Tibial nerve (tissue), 4 donors: ENCODE results near the gene CYP1A2. TPM values are rescaled to one million over a fixed set of nuclear protein-coding genes. Genes with fewer than 3 reads are reported as not detected.

Source experiments
- DNase-seq, 2 donors: peaks; one replicate each; pipeline ENCODE4 v3.0.0-alpha.2; 2019; ENCODE audit warnings: low spot score in 2 of 2
- H3K27ac ChIP-seq, 4 donors: fragments of 200-600 bp; sonication (generic) in 3 of 4; one replicate each; pipeline ENCODE4 v1.5.1; 2017 to 2019; ENCODE audit warnings: mild to moderate bottlenecking in 1 of 4
- H3K27me3 ChIP-seq, 2 donors: fragments of 200-600 bp; sonication (generic) in 1 of 2; one replicate each; pipeline versions ENCODE4 v1.5.1 to v1.6.0; 2017 to 2019
- H3K36me3 ChIP-seq, 3 donors: fragments of 200-600 bp; sonication (generic); one replicate each; pipeline ENCODE4 v1.5.1; 2018 to 2019
- H3K4me1 ChIP-seq, 4 donors: fragments of 200-600 bp; sonication (generic) in 3 of 4; one replicate each; pipeline ENCODE4 v1.5.1; 2017 to 2019
- H3K4me3 ChIP-seq, 4 donors: fragments of 200-600 bp; sonication (generic) in 3 of 4; one replicate each; pipeline ENCODE4 v1.5.1; 2017 to 2019; ENCODE audit warnings: mild to moderate bottlenecking in 1 of 4, moderate library complexity in 1 of 4
- H3K9me3 ChIP-seq, 4 donors: fragments of 200-600 bp; sonication (generic) in 3 of 4; one replicate each; pipeline ENCODE4 v1.5.1; 2017 to 2019
- EP300 ChIP-seq, 2 donors: sonication (generic); formaldehyde crosslinking; IDR thresholded peaks; one replicate each; pipeline ENCODE4 v1.6.1; 2017; ENCODE audit warnings: antibody characterized with exemption in 2 of 2, mild to moderate bottlenecking in 1 of 2
- POLR2A ChIP-seq, 2 donors: fragments of 450-650 bp; IDR thresholded peaks; one replicate each; pipeline ENCODE4 v1.6.1; 2017; ENCODE audit warnings: antibody characterized with exemption in 2 of 2, mild to moderate bottlenecking in 2 of 2, moderate library complexity in 2 of 2
- WGBS, 2 donors: methylation state at CpG; one replicate each; pipeline ENCODE4 v1.1.5; 2018; 5-methylcytosine and 5-hydroxymethylcytosine counted together
- total RNA-seq, 4 donors: library from RNA; depleted of rRNA; stranded (reverse); fragments of >200 nt; gene quantifications; one replicate each; pipeline ENCODE4 v1.1.0, GENCODE V29; 2016
- TF ChIP-seq, protein P1 (sequence below), 5 experiments: fragments of 200-600 bp in 3 of 5; fragments of 450-650 bp in 2 of 5; sonication (generic) in 3 of 5; IDR thresholded peaks; one replicate each; pipeline ENCODE4 v1.5.1; 2016 to 2019; ENCODE audit warnings: antibody characterized with exemption in 5 of 5, mild to moderate bottlenecking in 3 of 5, moderate library complexity in 2 of 5

CYP1A2 gene
- total RNA-seq, 4 donors from 2014 or later = not detected

DNA sequence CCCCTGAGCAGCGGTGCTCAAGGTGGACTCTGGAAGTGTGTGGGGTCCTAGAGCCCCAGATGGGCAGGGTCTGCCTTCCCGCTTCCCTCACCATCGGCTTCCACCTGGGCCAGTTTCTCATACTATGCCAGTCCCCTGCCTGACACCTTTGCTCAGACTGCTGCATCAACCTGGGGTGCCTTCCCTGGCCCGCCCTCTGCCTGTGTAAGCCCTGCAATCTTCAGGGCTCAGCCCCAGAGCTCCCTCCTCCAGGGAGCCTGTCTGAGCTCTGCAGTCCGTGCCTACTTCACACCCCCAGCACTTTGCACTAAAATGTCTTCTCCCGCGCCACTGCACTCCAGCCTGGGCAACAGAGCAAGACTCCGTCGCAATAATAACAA, 46.3 kb downstream of the CYP1A2 start:
- Histone ChIP-seq H3K9me3 (no peaks in the 10 kb centered on the region), H3K4me1 (peaks cover 0 to 66% (median 50%) of the 10 kb centered on the region in 4 donors), H3K36me3 (peaks cover 0 to 19% (median 5%) of the 10 kb centered on the region in 3 donors), H3K4me3 (no peak overlapping the region), H3K27me3 (no peaks in the 10 kb centered on the region), H3K27ac (peak overlapping the region in 1 of 4 donors; percentile 1)
- TF ChIP-seq, protein P1, sequence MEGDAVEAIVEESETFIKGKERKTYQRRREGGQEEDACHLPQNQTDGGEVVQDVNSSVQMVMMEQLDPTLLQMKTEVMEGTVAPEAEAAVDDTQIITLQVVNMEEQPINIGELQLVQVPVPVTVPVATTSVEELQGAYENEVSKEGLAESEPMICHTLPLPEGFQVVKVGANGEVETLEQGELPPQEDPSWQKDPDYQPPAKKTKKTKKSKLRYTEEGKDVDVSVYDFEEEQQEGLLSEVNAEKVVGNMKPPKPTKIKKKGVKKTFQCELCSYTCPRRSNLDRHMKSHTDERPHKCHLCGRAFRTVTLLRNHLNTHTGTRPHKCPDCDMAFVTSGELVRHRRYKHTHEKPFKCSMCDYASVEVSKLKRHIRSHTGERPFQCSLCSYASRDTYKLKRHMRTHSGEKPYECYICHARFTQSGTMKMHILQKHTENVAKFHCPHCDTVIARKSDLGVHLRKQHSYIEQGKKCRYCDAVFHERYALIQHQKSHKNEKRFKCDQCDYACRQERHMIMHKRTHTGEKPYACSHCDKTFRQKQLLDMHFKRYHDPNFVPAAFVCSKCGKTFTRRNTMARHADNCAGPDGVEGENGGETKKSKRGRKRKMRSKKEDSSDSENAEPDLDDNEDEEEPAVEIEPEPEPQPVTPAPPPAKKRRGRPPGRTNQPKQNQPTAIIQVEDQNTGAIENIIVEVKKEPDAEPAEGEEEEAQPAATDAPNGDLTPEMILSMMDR (IDR thresholded peaks at IDR 0.05) = no peak
- TF ChIP-seq POLR2A (IDR thresholded peaks at IDR 0.05) (no peak), EP300 (IDR thresholded peaks at IDR 0.05) (no peak)
- WGBS, 2 donors = 91 to 94% methylated on average over 9 of the region's 9 CpGs
- DNase-seq = no peak

DNA sequence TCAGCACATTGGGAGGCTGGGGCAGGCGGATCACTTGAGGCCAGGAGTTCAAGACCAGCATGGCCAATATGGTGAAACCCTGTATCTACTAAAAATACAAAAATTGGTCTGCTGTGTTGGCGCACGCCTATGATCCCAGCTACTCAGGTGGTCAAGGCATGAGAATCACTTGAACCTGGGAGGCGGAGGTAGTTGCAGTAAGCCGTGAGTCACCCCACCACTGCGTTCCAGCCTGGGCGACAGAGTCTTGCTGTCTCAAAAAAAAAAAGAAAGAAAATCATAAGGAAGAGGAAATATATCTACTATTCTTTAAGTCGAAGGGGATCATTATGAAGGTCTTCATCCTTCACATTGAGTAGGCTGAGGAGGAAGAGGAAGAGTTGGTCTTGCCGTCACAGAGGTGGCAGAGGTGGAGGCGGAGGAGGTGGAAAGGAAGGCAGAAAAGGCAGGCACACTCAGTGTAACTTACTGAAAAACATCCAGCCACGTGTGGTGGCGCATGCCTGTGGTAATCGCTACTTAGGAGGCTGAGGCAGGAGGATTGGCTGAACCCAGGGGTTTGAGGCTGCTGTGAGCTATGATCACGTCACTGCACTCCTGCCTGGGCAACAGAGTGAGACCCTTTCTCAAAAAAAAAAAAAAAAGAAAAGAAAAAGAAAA, 47.5 kb downstream of the CYP1A2 start:
- H3K27me3 ChIP-seq = no peaks in the 10 kb centered on the region
- WGBS, 2 donors = 90 to 93% methylated on average over 14 of the region's 14 CpGs
- H3K27ac ChIP-seq = no peak overlapping the region
- no peak overlapping the region for H3K4me3 ChIP-seq
- H3K4me1 ChIP-seq = peaks cover 0 to 62% (median 40%) of the 10 kb centered on the region in 4 donors
- no peak for TF ChIP-seq POLR2A (IDR thresholded peaks at IDR 0.05)
- no peak for TF ChIP-seq EP300 (IDR thresholded peaks at IDR 0.05)
- TF ChIP-seq, protein P1 (IDR thresholded peaks at IDR 0.05) = no peak
- no peaks in the 10 kb centered on the region for H3K9me3 ChIP-seq
- no peak for DNase-seq
- H3K36me3 ChIP-seq = peaks cover 0 to 27% (median 5%) of the 10 kb centered on the region in 3 donors

DNA sequence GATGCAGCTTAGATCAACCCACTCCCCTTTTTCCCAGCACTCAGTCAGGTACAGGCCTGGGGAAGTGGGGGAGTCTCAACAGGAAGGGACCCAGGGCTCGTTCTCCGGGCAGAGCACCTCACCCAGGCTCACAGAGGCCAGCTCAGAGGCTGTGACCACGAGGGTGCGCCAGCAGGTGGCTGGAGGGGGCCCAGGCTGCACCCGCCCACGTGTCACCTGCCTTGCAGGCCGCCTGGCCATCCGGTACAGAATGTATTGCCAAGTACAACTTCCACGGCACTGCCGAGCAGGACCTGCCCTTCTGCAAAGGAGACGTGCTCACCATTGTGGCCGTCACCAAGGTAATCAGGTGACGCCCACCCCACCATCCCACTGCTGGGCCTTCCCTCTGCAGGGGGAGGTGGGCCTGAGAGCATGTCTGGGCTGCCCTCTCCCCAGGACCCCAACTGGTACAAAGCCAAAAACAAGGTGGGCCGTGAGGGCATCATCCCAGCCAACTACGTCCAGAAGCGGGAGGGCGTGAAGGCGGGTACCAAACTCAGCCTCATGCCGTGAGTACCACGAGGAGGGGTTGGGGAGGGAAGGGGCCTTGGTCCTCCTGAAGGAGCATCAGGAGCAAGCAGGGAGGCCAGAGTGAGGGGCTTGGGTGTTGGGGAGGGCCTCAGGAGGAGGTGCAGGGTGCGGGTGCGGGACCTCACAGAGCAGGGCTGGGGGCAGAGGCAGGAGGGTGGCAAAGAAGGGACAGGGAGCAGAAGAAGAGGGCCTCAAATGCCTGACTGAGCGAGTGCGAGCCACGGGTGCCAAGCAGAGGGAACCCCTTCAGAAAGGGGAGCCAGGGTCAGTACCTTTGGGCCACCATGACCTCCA, 50.0 kb downstream of the CYP1A2 start:
- Histone ChIP-seq H3K9me3 (no peaks in the 10 kb centered on the region), H3K4me1 (peaks cover 0 to 37% (median 16%) of the 10 kb centered on the region in 4 donors), H3K27me3 (no peaks in the 10 kb centered on the region), H3K27ac (peak overlapping the region in 1 of 4 donors; percentile 34), H3K36me3 (peaks cover 0 to 53% (median 14%) of the 10 kb centered on the region in 3 donors), H3K4me3 (no peak overlapping the region)
- DNase-seq = no peak
- TF ChIP-seq, protein P1 (IDR thresholded peaks at IDR 0.05) = no peak
- no peak for TF ChIP-seq EP300 (IDR thresholded peaks at IDR 0.05)
- TF ChIP-seq POLR2A (IDR thresholded peaks at IDR 0.05) = no peak
- WGBS, 2 donors = 78 to 79% methylated on average over 15 to 25 of the region's 25 CpGs

DNA sequence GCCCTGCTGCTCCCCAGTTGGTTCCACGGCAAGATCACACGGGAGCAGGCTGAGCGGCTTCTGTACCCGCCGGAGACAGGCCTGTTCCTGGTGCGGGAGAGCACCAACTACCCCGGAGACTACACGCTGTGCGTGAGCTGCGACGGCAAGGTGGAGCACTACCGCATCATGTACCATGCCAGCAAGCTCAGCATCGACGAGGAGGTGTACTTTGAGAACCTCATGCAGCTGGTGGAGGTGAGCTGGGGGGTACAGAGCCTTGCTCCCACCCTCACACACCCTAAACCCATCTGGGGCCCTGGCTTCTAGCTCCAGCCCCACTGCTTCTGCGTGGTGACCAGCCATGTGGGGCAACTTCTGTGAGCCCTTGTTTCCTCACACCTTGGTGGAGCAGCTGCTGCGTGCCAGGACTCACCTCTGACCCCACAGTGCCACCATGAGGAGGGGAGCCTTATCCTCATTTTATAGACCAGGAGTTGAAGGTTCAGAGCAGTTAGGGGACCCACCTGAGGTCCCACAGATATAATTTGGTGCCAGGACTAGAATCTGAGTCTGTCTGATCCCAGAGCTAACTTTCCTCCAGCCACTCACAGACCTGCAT, 50.7 kb downstream of the CYP1A2 start:
- WGBS, 2 donors = 81 to 91% methylated on average over 13 of the region's 16 CpGs
- no peak for DNase-seq
- H3K27ac ChIP-seq = peak overlapping the region in 1 of 4 donors; percentile 21

More for the DNA sequence above, 50.7 kb downstream of the CYP1A2 start:
- TF ChIP-seq POLR2A (IDR thresholded peaks at IDR 0.05) (no peak), EP300 (IDR thresholded peaks at IDR 0.05) (no peak)
- TF ChIP-seq, protein P1 (IDR thresholded peaks at IDR 0.05) = no peak
- Histone ChIP-seq H3K4me1 (peaks cover 0 to 31% (median 14%) of the 10 kb centered on the region in 4 donors), H3K36me3 (peaks cover 0 to 60% (median 14%) of the 10 kb centered on the region in 3 donors), H3K4me3 (no peak overlapping the region), H3K27me3 (no peaks in the 10 kb centered on the region), H3K9me3 (no peaks in the 10 kb centered on the region)
